Anterior cingulate cortex (tissue), 58 donors: ENCODE measurements around the gene GLI3.
"Not testable (repeated sequence)": the region's sequence is repeated elsewhere in the genome, so short reads cannot be mapped to it uniquely, and the experiment has no call there.

ENCODE experiments used
- DNase-seq, 58 donors: peaks; one replicate each; lab custom pipeline; 2025; lab: John Stamatoyannopoulos, UW

GLI3 gene

GRCh38 chr7:42214060-42214679, 22.8 kb downstream of the GLI3 start:
- DNase-seq: no peak

GRCh38 chr7:42213093-42213492, 23.9 kb downstream of the GLI3 start:
- DNase-seq: no peak

GRCh38 chr7:42212541-42213090, 24.4 kb downstream of the GLI3 start:
- no peak for DNase-seq

GRCh38 chr7:42211938-42212337, 25.1 kb downstream of the GLI3 start:
- no peak for DNase-seq

- no peak for DNase-seq
Measured at GRCh38 chr7:42210779-42211178, 26.2 kb downstream of the GLI3 start.

- no peak for DNase-seq
Measured at GRCh38 chr7:42210333-42210732, 26.7 kb downstream of the GLI3 start.

- DNase-seq: not testable (repeated sequence)
Measured at GRCh38 chr7:42209085-42209484, 27.9 kb downstream of the GLI3 start.

- DNase-seq: no peak
Measured at GRCh38 chr7:42208572-42208971, 28.4 kb downstream of the GLI3 start.

- no peak for DNase-seq
Measured at GRCh38 chr7:42207420-42207819, 29.6 kb downstream of the GLI3 start.

- no peak for DNase-seq
Measured at GRCh38 chr7:42203336-42203735, 33.7 kb downstream of the GLI3 start.

- no peak for DNase-seq
Measured at GRCh38 chr7:42202601-42203000, 34.4 kb downstream of the GLI3 start.

- no peak for DNase-seq
Measured at GRCh38 chr7:42198974-42199668, 37.9 kb downstream of the GLI3 start.

GRCh38 chr7:42198296-42198695, 38.7 kb downstream of the GLI3 start:
- DNase-seq: no peak

- DNase-seq: no peak
Measured at GRCh38 chr7:42197451-42197850, 39.6 kb downstream of the GLI3 start.

- DNase-seq: peak in 12 of 58 donors; percentile 3 to 47 (median 16)
Measured at GRCh38 chr7:42194238-42194637, 42.8 kb downstream of the GLI3 start.

GRCh38 chr7:42193471-42194129, 43.4 kb downstream of the GLI3 start:
- no peak for DNase-seq

- no peak for DNase-seq
Measured at GRCh38 chr7:42192851-42193461, 44.1 kb downstream of the GLI3 start.

- DNase-seq: no peak
Measured at GRCh38 chr7:42192066-42192465, 44.9 kb downstream of the GLI3 start.

- no peak for DNase-seq
Measured at GRCh38 chr7:42189535-42189934, 47.5 kb downstream of the GLI3 start.

- no peak for DNase-seq
Measured at GRCh38 chr7:42186151-42186550, 50.9 kb downstream of the GLI3 start.

GRCh38 chr7:42185726-42186125, 51.3 kb downstream of the GLI3 start:
- peak in 1 of 58 donors; percentile 2 for DNase-seq
